SK-N-MC (cell line): ENCODE data around the gene OR8G5.

Experiments
- EZH2 ChIP-seq: fragments of 200-600 bp; sonication (generic); IDR thresholded peaks from one replicate; pipeline ENCODE4 v1.6.1; 2017; ENCODE audit warnings: antibody characterized with exemption
- FOXP2 ChIP-seq: optimal IDR thresholded peaks from 2 replicates; pipeline ENCODE3; 2011; ENCODE audit warnings: mild to moderate bottlenecking, moderate library complexity; ENCODE audit not compliant: insufficient read depth; ENCODE audit errors: extremely low read length, control extremely low read depth
- POLR2AphosphoS5 ChIP-seq: IDR thresholded peaks from 2 replicates; pipeline ENCODE4 v1.6.1; 2012; ENCODE audit warnings: mild to moderate bottlenecking, low read depth, low read length, borderline replicate concordance

- TF ChIP-seq EZH2, result no peak
- TF ChIP-seq POLR2AphosphoS5, result no peak
- TF ChIP-seq FOXP2, result no peak
Measured at GRCh38 chr11:124297921-124298320, 41.7 kb downstream of the OR8G5 start.
